Astrocyte (in vitro differentiated cells and primary cell): ENCODE results near the gene DDX23. TPM values are rescaled to one million over a fixed set of nuclear protein-coding genes. Genes with fewer than 3 reads are reported as not detected.

Experiments used
- DNase-seq: peaks from one replicate; pipeline ENCODE4 v3.0.0-alpha.2; 2010; ENCODE audit warnings: low read depth
- FAIRE-seq: peaks from 2 replicates; lab custom pipeline; 2011; peaks lifted over from hg19 to GRCh38; lab: Jason Lieb, UNC
- H2AFZ ChIP-seq: 2 replicates; pipeline ENCODE4 v1.6.0; 2012; ENCODE audit warnings: low read depth, low read length, inconsistent platforms
- H3K27ac ChIP-seq: 2 replicates; pipeline ENCODE4 v1.5.1; 2011; ENCODE audit warnings: low read depth, low read length, inconsistent platforms
- H3K27me3 ChIP-seq: 2 replicates; pipeline ENCODE4 v1.6.0; 2011; ENCODE audit warnings: low read length, inconsistent platforms; ENCODE audit not compliant: insufficient read depth
- H3K36me3 ChIP-seq: 2 replicates; pipeline ENCODE4 v1.5.1; 2011; ENCODE audit warnings: low read length, inconsistent platforms; ENCODE audit not compliant: insufficient read depth
- H3K4me1 ChIP-seq: 2 replicates; pipeline ENCODE4 v1.5.1; 2011; ENCODE audit warnings: low read length, inconsistent platforms; ENCODE audit not compliant: insufficient read depth
- H3K4me2 ChIP-seq: 2 replicates; pipeline ENCODE4 v1.6.0; 2012; ENCODE audit warnings: low read length, inconsistent platforms
- H3K4me3 ChIP-seq: 2 replicates; pipeline ENCODE4 v1.5.1; 2011; ENCODE audit warnings: low read depth, mild to moderate bottlenecking, low read length, inconsistent platforms; ENCODE audit not compliant: insufficient read depth
- H3K79me2 ChIP-seq: 2 replicates; pipeline ENCODE4 v1.6.0; 2012; ENCODE audit warnings: mild to moderate bottlenecking, low read length, inconsistent platforms; ENCODE audit not compliant: insufficient read depth
- H3K9ac ChIP-seq: 2 replicates; pipeline ENCODE4 v1.6.0; 2012; ENCODE audit warnings: mild to moderate bottlenecking, low read length, inconsistent platforms
- H3K9me3 ChIP-seq: 2 replicates; pipeline ENCODE4 v1.5.1; 2012; ENCODE audit warnings: low read depth, mild to moderate bottlenecking, low read length, inconsistent platforms; ENCODE audit not compliant: insufficient read depth
- H4K20me1 ChIP-seq: 2 replicates; pipeline ENCODE4 v1.6.0; 2012; ENCODE audit warnings: low read length, inconsistent platforms; ENCODE audit not compliant: insufficient read depth
- H3K27ac Mint-ChIP-seq: one replicate; pipeline ENCODE4 v1.8.0; 2021; ENCODE audit warnings: mild to moderate bottlenecking, mixed read lengths; ENCODE audit not compliant: unreplicated experiment
- H3K27me3 Mint-ChIP-seq: one replicate; pipeline ENCODE4 v1.8.0; 2021; ENCODE audit warnings: low read depth, mixed read lengths; ENCODE audit not compliant: unreplicated experiment
- H3K36me3 Mint-ChIP-seq: one replicate; pipeline ENCODE4 v1.8.0; 2021; ENCODE audit warnings: low read depth, mixed read lengths; ENCODE audit not compliant: unreplicated experiment
- H3K4me1 Mint-ChIP-seq: one replicate; pipeline ENCODE4 v1.8.0; 2021; ENCODE audit warnings: low read depth, mixed read lengths; ENCODE audit not compliant: unreplicated experiment
- H3K4me3 Mint-ChIP-seq: one replicate; pipeline ENCODE4 v1.8.0; 2021; ENCODE audit warnings: mild to moderate bottlenecking, moderate library complexity, mixed read lengths; ENCODE audit not compliant: unreplicated experiment
- H3K9me3 Mint-ChIP-seq: one replicate; pipeline ENCODE4 v1.8.0; 2021; ENCODE audit warnings: mild to moderate bottlenecking, mixed read lengths; ENCODE audit not compliant: unreplicated experiment
- CTCF ChIP-seq: IDR thresholded peaks from 2 replicates; pipeline ENCODE4 v1.5.1; 2011; ENCODE audit warnings: low read depth, mild to moderate bottlenecking, inconsistent platforms, low read length, moderate library complexity; ENCODE audit not compliant: insufficient read depth
- EZH2 ChIP-seq: IDR thresholded peaks from 2 replicates; pipeline ENCODE4 v1.6.1; 2012; ENCODE audit warnings: mild to moderate bottlenecking, low read length, inconsistent platforms; ENCODE audit not compliant: insufficient read depth
- total RNA-seq: library from RNA; stranded (reverse); gene quantifications from 2 replicates; pipeline ENCODE4 v1.2.1, GENCODE V29; 2021

DDX23 gene
- total RNA-seq, 1 donor from 2014 or later, result 77.1 TPM

DNA sequence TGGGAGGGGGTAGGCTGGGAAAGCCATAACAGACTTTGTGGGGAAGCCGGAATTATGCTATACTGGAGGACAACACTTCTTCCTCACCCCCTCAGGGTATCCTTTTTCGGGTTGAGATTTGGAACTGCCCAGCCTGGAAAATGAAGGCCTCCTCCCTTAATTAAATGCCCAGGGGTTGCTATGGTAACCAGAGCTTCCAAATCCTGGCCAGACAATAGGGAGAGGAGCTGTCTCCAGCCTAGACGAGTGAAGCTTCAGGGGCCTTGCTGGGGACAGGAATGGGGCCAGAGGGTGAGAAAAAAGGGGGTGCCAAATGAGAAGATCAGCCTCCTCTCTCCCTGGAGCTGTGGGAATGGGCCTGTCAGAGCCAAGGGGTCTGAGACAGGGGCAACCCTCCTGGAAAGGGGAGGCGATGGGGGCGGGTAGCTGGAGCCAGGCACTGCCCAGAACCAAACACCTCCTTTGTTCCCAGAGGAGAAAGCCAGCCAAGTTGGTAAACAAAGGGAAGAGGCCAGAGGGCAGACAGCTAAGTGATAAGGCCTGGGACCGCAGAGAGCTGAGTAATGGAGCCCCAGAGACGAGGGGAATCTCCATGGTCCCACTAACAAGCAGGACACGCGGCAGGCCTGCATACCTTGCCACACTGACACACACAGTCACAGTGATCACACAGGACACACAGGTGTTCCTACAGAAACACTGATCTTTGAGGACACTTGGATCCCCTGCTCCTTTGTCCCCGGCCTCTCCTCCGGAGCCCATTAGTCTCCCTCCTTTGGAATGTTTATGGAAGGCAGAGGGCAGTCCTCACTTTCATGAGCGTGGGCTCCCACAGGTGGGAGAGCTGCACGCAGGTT is 31.6 kb upstream of the DDX23 start:
- Histone ChIP-seq H3K4me2 (peak overlapping the region; percentile 1), H3K79me2 (no peaks in the 10 kb centered on the region)
- DNase-seq, result no peak

DNA sequence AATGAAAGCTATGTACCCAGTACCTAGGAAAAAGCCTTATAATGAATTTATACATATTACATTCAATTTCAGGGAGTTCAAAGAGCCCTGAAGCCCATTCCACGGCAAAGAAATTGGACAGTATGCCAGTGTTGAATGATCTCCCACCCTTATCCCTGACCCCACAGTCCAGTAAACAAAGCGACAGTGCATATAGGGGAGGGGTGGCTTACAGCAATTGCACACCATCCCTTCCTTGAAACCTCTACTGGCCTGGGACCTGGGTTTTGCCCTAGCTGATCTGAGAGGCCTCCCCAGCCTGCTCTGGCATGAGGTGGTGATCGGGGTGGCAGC is 31.0 kb upstream of the DDX23 start:
- no peaks in the 10 kb centered on the region for H3K9me3 ChIP-seq
- peaks cover 23% of the 10 kb centered on the region for H3K4me1 ChIP-seq
- TF ChIP-seq EZH2, result no peak
- no peak for TF ChIP-seq CTCF
- H3K27me3 ChIP-seq, result peaks cover 15% of the 10 kb centered on the region
- H4K20me1 ChIP-seq, result no peaks in the 10 kb centered on the region
- H3K9ac ChIP-seq, result peak overlapping the region; percentile 67
- peak overlapping the region; percentile 55 for H3K27ac ChIP-seq
- Mint-ChIP-seq H3K36me3 (no peaks in the 10 kb centered on the region), H3K4me1 (peaks cover 25% of the 10 kb centered on the region), H3K9me3 (peaks cover 2% of the 10 kb centered on the region), H3K4me3 (no peak overlapping the region), H3K27ac (peak overlapping the region; percentile 93), H3K27me3 (peaks cover 10% of the 10 kb centered on the region)
- FAIRE-seq (no peak), DNase-seq (no peak)
- no peaks in the 10 kb centered on the region for H3K36me3 ChIP-seq
- H2AFZ ChIP-seq, result no peak overlapping the region
- no peak overlapping the region for H3K4me3 ChIP-seq
- H3K4me2 ChIP-seq, result peak overlapping the region; percentile 83
- H3K79me2 ChIP-seq, result no peaks in the 10 kb centered on the region

More for the DNA sequence above, 31.6 kb upstream of the DDX23 start:
- Mint-ChIP-seq H3K4me3 (no peak overlapping the region), H3K27ac (peak overlapping the region; percentile 93), H3K9me3 (peaks cover 2% of the 10 kb centered on the region), H3K36me3 (no peaks in the 10 kb centered on the region), H3K27me3 (peaks cover 8% of the 10 kb centered on the region), H3K4me1 (peaks cover 25% of the 10 kb centered on the region)
- Histone ChIP-seq H3K4me3 (no peak overlapping the region), H4K20me1 (no peaks in the 10 kb centered on the region), H2AFZ (peak overlapping the region; percentile 57), H3K4me1 (peaks cover 23% of the 10 kb centered on the region), H3K36me3 (no peaks in the 10 kb centered on the region), H3K27me3 (peaks cover 15% of the 10 kb centered on the region), H3K9ac (peak overlapping the region; percentile 67), H3K9me3 (no peaks in the 10 kb centered on the region), H3K27ac (no peak overlapping the region)
- TF ChIP-seq CTCF (no peak), EZH2 (no peak)
- no peak for FAIRE-seq

DNA sequence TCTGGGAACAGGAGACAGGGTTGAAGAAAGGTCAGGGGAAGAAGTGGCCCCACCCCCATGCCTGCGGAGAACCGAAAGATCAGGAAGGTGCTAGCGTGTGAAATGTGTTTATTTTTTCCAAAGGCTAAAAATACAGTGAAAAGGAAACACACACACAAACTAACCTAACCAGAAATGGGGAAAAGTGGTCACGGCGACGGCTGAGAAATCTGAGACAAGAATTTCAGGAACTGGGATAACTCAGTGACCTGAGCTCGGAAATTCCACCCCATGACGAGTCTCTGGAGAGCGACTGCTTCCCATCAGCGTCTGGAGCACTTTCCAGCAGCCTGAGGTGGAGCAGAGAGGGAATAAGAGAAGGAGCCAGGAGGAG is 30.3 kb upstream of the DDX23 start:
- Histone ChIP-seq H3K9ac (peak overlapping the region; percentile 67), H3K4me3 (peak overlapping the region; percentile 19), H3K27me3 (peaks cover 15% of the 10 kb centered on the region), H3K4me2 (peak overlapping the region; percentile 83), H3K79me2 (no peaks in the 10 kb centered on the region), H3K9me3 (no peaks in the 10 kb centered on the region), H3K27ac (peak overlapping the region; percentile 55), H4K20me1 (no peaks in the 10 kb centered on the region), H3K4me1 (peaks cover 23% of the 10 kb centered on the region), H3K36me3 (no peaks in the 10 kb centered on the region), H2AFZ (peak overlapping the region; percentile 53)
- Mint-ChIP-seq H3K27ac (peak overlapping the region; percentile 93), H3K4me1 (peaks cover 25% of the 10 kb centered on the region), H3K4me3 (peak overlapping the region; percentile 65), H3K36me3 (no peaks in the 10 kb centered on the region), H3K27me3 (peaks cover 10% of the 10 kb centered on the region), H3K9me3 (peaks cover 2% of the 10 kb centered on the region)
- FAIRE-seq, result no peak
- TF ChIP-seq EZH2 (no peak), CTCF (no peak)
- peak; percentile 59 for DNase-seq
